HG03469 (cell line): ENCODE data around the gene CRTC1.
"Not testable (repeated sequence)": the region's sequence is repeated elsewhere in the genome, so short reads cannot be mapped to it uniquely, and the experiment has no call there.

Source experiments
- ATAC-seq: cut with Tn5 transposase; IDR thresholded peaks from one replicate; pipeline ENCODE4 v1.9.1; 2021; ENCODE audit warnings: mild to moderate bottlenecking, moderate library complexity, moderate number of reproducible peaks; ENCODE audit not compliant: unreplicated experiment

CRTC1 gene

DNA sequence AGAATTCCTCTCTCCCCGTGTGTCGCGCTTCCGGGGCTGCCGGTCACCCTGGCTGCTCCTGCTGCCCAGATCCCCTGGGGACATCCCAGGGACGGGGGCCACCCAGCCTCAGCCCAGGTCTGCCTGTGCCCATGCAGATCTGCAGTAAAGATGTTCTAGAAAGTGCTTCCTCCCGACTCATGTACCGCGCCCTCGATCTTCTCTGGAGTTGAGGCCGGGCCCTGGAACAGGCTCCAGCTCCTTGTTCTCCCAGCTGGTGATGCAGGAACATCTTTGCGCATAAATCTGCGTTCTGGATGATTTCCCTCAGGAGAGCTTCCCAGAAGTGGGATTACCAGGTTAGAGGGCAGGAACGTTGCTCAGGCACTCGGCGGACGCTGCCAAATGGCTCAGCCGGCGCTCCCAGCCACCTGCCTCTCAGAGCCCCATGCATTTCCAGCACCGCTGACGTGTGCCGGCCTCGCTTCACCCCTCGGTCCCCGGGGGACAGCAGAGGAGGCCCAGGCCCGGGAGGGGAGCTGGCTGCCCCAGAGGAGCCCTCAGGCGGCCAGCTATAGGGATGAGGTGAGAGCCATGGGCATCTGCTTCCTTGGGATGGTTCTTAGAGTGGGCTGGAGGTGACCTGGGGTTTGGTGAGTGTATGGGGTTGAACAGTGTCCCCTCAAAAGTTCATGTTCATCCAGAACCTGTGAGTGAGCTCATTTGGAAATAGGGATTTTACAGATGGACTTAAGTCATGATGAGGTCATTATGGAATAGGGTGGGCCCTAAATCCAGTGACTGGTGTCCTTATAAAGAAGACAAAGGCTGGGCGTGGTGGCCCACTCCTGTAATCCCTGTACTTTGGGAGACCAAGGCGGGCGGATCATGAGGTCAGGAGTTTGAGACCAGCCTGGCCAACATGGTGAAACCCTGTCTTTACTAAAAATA is 42.6 kb downstream of the CRTC1 start:
- ATAC-seq: no peak

DNA sequence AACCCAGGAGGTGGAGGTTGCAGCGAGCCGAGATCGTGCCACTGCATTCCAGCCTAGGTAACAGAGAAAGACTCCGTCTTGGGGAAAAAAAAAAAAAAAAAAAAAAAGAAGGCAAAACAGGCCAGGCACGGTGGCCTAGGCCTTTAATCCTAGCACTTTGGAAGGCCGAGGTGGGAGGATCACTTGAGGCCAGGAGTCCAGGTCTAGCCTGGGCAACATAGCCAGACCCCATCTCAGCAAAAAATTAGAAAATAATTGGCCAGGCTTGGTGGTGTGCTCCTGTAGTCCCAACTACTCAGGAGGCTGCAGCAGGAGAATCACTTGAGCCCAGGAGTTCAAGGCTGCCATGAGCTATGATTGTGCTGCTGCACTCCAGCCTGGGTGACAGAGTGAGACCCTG is 43.4 kb downstream of the CRTC1 start:
- no peak for ATAC-seq

DNA sequence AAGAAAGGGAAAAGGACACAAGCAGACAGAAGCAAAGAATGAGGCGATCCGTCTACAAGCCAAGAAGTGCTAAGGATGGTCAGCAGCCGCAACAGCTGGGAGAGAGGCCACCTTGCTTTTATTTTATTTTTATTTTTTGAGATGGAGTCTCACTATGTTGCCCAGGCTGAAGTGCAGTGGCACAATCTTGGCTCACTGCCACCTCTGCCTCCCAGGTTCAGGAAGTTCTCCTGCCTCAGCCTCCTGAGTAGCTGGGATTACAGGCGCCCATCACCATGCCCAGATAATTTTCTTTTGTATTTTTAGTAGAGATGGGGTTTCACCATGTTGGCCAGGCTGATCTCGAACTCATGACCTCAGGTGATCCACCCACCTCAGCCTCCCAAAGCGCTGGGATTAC is 44.1 kb downstream of the CRTC1 start:
- ATAC-seq: not testable (repeated sequence)

DNA sequence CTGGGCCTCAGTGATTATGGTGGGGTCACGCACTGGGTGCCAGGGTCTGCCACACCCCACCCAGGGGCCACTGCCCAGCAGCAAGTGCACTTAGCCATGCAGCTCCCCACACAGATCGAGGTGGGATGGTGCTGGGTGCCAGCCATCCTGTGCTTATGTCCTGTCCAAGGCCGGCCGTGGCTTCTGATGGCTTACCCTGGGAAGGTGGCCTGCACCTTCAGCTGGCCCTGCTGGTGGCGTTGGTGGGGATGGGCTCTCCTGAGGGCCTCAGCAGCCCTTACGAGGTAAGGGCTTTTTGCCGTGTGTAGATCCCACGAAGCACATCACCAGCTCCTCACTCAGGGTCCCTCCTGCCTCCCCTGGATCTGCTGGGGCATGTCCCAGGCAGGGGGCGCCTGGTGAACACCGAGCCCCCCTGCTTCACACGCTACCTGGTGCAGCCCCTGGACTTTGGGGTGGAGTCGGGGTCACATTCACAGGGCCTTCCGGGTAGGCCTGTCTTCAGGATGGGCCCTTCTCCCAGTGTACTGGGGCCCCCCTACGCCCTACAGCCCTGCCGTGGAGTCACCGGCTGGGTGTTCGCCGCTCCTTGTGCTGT is 46.6 kb downstream of the CRTC1 start:
- no peak for ATAC-seq

DNA sequence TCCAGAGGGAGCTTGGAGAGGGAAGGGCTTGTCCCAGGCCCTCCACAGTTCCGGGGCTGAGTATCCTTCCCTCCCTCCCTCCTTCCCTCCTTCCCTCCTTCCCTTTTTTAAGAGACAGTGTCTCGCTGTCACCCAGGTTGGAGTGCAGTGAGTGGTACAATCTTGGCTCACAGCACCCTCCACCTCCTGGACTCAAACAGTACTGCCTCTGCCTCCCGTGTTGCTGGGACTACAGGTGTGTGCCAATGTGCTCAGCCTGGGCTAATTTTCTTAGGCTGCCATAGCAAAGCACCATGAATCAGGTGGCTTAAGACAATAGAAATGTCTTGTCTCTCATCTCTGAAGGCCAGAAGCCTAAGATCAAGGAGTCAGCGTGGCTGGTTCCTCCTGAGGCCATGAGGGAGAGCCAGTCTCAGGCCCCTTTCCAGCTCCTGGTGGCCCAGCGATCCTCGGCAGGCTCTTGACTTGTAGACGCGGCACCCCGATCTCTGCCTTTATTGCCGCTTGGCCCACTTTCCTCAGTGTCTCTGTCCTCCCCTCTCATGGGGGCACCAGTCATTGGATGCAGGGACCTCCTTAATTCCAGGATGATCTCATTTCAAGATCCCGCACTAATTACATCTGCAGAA is 47.5 kb downstream of the CRTC1 start:
- ATAC-seq: no peak

DNA sequence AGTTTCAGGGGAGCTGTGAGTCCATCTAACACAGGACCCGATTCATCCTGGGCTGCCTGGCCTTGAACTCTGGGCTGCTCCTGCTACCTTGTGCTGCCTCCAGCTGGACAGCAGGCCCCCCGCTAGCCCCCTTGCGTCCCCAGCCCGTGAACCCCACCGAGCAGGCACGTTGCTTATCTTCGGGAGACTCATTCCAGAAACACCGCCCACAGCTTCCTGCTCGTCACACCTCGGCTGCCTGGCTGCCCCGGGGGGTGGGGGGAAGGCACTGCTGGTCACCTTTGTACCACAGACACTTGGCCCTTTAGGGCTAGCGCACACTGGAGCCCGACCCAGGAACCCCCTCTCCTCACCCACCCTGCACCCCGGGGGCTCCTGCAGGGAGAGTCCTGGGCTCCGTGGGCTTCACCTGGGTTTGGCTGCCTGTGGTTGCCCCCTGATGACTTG is 48.1 kb downstream of the CRTC1 start:
- ATAC-seq: no peak

DNA sequence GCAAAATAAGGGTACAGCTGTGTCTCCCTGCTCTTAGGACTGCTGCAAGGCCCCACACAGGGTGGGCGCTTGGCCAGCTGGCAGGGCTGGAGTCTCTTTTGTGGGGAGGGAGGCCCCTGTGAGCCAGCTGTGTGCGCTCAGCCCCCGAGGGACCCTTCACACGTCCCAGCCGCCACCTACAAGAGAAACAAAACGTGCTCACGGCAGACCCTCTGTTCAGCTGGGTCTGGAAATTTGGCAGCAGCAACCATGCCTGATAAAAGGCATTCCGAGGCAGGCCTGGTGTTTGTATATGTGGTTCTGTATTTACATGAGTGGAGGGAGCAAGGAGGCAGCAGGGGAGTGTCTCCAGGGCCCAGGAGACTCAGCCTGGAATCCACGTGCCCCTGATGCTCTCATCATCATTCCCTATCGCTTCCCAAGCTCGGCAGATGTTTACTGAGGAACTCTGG is 49.7 kb downstream of the CRTC1 start:
- no peak for ATAC-seq

DNA sequence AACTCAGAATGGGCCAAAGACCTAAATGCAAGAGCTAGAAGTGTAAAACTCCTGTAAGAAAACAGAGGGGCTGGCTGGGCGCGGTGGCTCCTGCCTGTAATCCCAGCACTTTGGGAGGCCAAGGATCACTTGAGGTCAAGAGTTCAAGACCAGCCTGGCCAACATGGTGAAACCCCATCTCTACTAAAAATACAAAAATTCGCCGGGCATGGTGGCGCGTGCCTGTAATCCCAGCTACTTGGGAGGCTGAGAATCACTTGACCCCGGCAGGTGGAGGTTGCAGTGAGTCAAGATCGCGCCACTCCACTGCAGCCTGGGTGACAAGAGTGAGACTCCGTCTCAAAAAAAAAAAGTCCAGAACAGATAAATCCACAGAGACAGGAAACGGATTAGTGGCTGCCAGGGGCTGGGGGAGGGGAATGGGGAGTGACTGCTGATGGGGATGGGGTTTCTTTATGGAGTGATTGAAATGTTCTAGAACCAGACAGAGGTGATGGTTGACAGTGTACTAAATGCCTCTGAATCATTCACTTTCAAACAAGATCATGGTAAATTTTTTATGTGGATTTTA is 50.4 kb downstream of the CRTC1 start:
- ATAC-seq: not testable (repeated sequence)

DNA sequence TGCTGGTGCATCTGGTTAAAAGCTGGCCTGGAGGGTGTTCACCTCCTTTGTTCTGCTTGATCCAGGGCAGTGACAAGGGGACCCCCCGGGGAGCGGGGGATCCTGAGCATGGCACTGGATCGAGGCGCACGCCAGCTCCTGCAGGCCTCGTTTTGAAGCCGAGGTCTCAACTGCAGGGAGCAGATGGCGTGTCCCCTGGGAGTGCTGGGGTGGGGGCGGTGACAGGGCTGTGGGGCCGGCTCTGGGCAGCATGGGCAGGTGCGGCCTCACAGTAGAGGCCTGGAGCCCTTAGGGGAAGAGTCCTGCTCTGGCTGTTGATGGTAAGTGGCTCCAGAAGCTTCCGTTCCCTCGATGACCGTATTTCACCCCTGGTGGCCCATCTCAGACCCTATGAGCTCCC is 51.8 kb downstream of the CRTC1 start:
- ATAC-seq: no peak

DNA sequence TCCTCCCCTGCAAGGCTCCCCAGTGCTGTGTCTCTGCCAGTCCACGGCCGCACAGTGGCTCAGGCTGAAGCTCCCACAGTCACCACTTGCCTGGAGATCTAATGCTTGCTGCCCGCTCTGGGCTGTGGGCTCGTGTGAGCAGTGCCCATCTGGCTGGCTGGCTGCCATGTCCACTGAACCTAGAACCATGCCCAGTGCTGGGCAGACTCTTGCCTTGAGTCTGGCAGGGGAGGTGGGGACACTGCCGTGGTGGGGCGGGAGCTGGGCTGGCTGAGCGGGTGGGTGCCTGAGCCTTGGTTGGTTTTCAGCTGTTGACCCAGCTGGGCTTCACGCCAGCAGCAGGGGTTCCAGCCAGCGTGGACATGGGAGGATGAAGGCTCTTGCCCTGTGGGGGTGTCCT is 52.3 kb downstream of the CRTC1 start:
- no peak for ATAC-seq

DNA sequence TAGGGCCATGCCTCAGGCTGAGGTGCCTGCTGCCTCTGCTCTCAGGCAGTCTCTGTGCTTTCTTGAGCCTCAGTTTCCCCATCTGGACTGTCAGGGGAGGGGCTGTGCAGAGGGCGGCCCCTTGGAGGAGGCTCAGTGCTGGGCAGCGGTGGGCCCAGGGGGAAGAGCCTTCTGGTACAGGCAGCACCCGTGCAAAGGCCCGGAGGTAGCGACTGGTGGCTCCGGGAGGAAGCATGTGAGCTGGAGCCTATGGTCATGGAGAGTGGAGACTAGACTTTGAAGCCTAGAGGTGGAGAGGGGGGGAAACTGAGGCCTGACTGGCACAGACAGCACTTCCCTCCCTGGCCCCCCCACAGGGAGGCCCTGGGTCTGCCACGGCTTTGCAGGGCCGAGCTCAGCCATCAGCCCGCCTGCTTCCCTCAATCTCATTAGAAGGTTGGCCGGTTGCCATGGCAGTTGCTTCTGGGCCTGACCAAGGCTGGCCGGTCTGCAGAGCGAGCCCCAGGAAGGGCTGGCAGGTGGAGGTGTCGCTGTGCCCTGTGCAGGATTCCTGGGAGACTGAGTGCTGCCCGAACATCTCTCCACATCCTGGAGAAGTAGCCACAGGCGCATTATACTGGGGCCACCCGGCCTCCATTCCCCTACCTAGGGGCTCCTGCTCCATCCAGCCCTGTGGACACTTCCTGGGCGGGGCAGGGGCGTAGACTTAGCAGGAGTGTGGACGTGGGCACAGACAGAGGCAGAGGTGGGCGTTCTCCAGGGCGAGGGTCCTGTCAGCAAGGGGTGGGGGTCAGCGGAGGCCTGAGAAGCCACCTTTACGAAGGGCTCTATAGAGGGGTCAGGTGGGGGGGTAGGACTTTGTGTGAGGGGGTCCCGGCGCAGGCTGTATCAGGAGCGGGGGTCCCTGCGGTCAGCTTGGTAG is 53.2 kb downstream of the CRTC1 start:
- no peak for ATAC-seq

DNA sequence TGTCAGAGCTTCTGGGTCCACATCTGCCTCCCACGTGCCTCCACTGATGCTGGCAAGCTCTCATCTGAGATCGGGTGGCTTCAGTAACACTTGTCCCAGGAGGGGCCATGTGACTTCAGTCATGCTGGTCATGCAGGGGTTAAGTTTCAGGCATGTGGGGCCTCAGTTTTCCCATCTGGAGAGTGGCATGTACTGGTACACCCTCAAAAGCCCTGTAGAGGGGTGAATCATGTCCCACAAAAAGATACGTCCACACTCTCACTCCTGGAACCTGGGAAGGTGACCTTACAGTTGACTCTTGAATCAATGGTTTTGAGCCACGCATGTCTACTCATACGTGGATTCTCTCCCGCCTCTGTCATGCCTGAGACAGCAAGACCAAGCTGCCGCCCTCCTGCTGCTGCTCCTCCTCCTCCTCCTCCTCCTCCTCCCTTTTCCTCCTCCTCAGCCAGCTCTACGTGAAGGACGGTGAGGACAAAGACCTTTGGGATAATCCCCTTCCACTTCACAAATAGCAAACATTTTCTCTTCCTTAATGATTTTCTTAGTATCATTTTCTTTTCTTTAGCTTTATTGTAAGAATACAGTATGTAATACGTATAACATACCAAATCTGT is 54.0 kb downstream of the CRTC1 start:
- ATAC-seq: no peak

DNA sequence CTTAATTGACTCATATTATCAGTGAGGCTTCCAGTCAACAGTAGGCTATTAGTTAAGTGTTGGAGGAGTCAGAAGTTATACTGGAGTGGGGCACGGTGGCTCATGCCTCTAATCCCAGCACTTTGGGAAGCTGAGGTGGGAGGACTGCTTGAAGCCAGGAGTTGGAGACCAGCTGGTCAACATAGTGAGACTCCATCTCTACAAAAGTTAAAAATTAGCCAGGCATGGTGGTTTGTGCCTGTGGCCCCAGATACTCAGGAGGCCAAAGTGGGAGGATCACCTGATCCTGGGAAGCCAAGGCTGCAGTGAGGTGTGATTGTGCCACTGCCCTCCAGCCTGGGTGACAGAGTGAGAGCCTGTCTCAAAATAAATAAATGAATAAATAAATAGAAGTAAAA is 54.5 kb downstream of the CRTC1 start:
- no peak for ATAC-seq

DNA sequence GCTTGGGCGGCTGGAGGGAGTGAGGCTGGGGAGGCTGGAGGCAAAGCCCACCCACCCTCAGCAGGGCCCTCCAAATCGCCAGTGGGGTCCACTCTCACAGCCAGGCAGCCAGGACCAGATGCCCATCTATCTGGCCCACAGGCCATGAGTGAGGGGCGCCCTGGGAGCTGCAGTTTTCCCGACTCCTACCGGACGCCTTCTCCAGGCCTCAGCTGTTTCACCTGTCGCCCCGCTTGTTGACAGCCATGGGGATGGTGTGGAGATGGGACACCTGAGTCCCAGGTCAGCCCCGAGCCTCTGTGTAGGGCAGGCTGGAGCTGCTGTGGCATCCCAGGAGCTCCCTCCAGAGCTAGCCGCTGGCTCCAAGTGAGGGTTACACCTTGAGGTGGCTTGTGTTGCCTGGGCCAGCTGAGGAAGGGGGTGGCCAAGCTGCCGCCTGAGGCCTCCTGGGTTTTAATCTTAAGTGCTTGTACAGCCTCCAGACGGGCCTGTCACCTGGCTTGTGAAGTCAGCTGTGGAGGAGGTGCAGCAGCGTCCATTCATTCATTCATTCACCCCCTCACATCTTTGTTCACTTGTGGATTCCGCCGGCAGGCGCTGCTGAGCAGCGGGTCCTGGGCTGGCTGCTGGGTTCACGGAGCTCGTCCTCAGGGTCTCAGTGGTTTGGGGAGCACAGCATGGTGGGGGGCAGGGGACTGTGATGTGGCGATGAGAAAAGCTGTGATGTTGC is 55.6 kb downstream of the CRTC1 start:
- ATAC-seq: no peak

DNA sequence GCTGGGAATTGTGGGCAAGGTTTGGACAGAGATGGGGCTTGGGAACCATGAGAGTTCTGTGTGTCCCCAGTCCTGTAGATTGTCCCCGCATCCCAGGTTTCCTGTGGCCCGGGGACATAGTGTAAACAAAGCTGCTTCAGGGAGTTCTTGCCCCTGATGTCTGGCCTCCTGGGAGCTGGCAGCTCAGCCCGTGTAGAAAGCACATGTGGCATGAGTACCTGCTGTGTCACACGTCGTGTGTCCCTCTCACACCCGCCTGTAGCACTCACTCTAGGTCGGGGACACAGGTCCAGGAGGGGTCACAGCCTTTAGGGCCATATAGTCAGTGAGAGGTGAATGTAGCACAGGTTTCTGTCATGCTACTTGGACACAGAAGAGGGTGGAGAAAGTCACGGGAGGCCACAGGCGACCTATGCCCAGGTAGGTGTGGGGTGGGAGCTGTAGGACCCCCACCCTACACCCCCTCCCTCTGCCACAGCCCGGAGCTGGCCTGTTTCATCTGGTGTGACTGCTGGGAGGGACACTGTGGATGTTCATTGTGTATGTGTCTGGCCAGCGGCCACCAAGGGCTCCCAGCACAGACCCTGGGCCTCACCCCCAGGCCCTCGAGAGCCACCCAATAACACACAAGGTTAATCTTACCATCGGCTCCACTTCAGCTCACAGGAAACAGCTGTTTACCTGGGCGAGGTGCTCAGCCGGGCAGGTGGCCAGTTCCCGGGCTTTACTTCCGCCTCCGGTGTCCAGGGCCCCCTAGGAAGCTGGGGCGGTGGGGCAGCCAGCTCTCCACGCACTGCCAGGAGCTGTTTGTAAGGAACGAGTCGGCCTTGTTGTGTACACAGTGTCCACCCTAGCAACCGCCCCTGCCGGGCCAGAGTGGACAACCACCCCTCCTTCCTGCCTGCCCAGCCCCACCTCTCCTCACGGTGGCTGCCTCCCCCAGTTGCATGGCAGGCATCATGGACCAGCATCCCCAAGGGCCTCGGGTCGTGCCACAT is 57.9 kb downstream of the CRTC1 start:
- no peak for ATAC-seq

DNA sequence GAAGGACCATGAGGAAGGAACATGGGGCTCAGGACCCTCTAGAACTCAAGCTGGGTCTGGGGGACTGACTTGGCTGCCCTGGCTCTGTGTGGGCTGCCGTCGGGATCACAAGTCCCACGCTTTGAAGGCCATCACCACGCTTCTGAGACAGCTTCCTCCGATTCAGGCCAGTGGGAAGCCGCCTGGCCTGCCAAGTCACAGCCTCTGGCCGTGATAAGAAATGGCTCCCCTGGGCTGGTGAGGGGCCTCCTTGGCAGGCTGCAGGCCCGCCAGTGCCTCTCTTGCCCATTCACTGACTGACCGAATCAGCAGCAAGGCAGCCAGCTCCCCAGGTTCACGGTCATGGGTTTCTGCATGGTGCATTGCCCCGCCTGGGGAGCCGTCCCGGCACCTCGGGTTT is 58.8 kb downstream of the CRTC1 start:
- ATAC-seq: no peak

DNA sequence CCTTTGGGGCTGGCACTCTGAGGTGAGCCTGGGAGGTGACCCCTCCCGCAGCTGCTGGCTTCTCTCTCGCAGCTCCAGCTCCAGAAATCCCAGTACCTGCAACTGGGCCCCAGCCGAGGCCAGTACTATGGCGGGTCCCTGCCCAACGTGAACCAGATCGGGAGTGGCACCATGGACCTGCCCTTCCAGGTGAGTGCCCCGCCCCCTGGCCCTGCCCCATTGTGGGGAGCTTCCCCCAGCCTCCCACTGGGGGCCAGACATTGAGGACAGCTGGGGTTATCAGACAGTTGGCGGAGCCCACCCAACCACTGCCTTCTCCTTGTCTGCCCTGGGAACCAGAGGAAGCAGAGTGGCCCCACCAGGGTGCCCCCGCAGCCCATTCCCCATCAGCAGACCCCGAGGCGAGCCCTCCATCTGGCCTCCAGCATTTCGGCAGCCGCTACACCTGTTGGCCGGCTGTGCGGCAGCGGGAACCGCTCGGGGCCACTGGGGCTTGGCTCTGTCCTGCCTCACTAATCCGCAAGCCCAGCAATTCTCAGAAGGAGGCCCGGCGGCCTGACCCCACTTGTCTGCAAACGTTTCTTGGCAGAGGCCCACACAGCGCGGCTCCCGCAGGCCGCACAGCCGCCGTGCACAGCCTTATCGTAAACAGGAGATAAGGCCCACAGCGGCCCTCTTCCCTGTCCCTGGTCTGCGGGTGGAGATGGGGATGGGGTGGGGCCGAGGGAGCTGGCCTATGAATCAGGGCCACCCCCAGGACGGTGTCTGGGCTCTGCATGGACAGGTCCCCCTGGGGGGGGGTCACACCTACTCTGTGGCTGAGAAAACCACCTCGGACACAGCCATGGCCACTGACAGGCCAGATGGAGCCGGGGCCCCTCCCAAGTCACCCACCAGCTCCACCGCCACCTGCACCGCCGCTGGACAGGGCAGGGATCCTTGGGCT is 59.6 kb downstream of the CRTC1 start:
- no peak for ATAC-seq
